ENCODE measurements around the gene IMMT. TPM values are rescaled to one million over a fixed set of nuclear protein-coding genes. Genes with fewer than 3 reads are reported as not detected.

Gene IMMT
- total and polyA plus RNA-seq, 9 of the 15 experiments (the other 6 are each of a cell fraction or from before 2014, with no cell fraction given): 119 to 294 (median 140) TPM

DNA sequence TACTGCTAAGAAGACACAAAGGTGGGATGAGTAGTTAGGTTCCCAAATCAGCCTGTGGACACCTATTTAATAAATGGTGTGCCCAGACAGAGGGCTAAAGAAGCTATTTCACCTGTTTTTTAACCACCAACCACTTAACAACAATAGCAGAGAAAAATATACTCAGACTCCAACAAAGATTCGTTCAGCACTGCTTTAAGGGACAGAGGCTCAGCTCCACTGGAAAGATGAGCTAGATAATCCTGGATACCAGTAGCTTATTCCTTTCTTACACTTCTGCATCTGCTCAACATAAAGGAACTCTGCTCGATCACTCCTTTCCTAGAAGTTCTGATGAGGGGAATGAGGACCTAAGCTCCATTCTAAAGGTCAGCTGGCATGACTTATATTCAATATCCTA lies 44.8 kb downstream of the IMMT start:
- Histone ChIP-seq H3K79me2 (ENCODE audit: control insufficient read depth, insufficient read depth, low read length) (no peaks in the 10 kb centered on the region), H3K27ac (ENCODE audit: extremely low read depth, low read depth, low read length) (no peak overlapping the region), H2AFZ (ENCODE audit: low read depth, low read length) (no peak overlapping the region), H3K4me2 (ENCODE audit: insufficient read depth, low read length) (no peak overlapping the region), H3K9ac (ENCODE audit: insufficient read depth in 1 of 2, low read depth in 2 of 2, low read length in 2 of 2) (no peak overlapping the region), H4K20me1 (replicated peaks; ENCODE audit: control insufficient read depth, insufficient read depth, low read length) (no peaks in the 10 kb centered on the region), H3K27me3 (ENCODE audit: control insufficient read depth in 2 of 2, insufficient read depth in 2 of 2, low read length in 2 of 2) (no peaks in the 10 kb centered on the region), H3K9me3 (replicated peaks; ENCODE audit: control insufficient read depth, insufficient read depth, low read depth, low read length) (no peaks in the 10 kb centered on the region), H3K4me3 (no peak overlapping the region), H3K4me1 (replicated peaks in 1 of 2; ENCODE audit: control insufficient read depth in 2 of 2, insufficient read depth in 2 of 2, low read length in 2 of 2) (no peaks in the 10 kb centered on the region), H3K36me3 (ENCODE audit: control insufficient read depth, insufficient read depth, low read length) (peaks cover 85% of the 10 kb centered on the region), H3K9me1 (ENCODE audit: control insufficient read depth, insufficient read depth, low read length) (no peaks in the 10 kb centered on the region)
- intact Hi-C loops (cut with micrococcal nuclease): no loop called here
- 92% methylated on average over 2 of the region's 2 CpGs for WGBS (ENCODE audit: insufficient coverage, low coverage, missing lambda C conversion rate)
- ChIA-PET POLR2A (interaction anchor here (0.6 to 1.5 kb wide), 5 partner anchors 9 to 518 kb away, joined by 3 to 5 read pairs (median 3); no protein-coding TSS in a partner anchor), CTCF (ENCODE audit: low intra/inter-chr PET ratio) (no interaction called here)
- no TSS peak for BruUV-seq (replicated peaks)
- TF ChIP-seq REST (IDR thresholded peaks at IDR 0.05; ENCODE audit: borderline replicate concordance): peak; percentile 35; the same call in 1 of the 2 replicates
- no peak for TF ChIP-seq REST (CRISPR knock-in tag; IDR thresholded peaks at IDR 0.05; ENCODE audit: low read depth)
- TF ChIP-seq SNAPC5 (CRISPR knock-in tag; IDR thresholded peaks at IDR 0.05): no peak
- no peak for TF ChIP-seq THRA (IDR thresholded peaks at IDR 0.05)
- DNase-seq (ENCODE audit: extremely low read depth in 1 of 4, low spot score in 3 of 4) (no peak), FAIRE-seq (no peak), ATAC-seq (no peak)
- in situ Hi-C loops (cut with MboI): no loop called here

All from K562 (cell line).